ENCODE measurements around the gene TAF4B. TPM values are rescaled to one million over a fixed set of nuclear protein-coding genes. Genes with fewer than 3 reads are reported as not detected.
A peak's percentile ranks its signal among the peaks of the same experiment; 100 is the strongest.

Gene TAF4B
- total and polyA plus RNA-seq, 10 of the 15 experiments (the other 5 are each of a cell fraction or from before 2014, with no cell fraction given) = 2.3 to 15.0 (median 12.2) TPM

DNA sequence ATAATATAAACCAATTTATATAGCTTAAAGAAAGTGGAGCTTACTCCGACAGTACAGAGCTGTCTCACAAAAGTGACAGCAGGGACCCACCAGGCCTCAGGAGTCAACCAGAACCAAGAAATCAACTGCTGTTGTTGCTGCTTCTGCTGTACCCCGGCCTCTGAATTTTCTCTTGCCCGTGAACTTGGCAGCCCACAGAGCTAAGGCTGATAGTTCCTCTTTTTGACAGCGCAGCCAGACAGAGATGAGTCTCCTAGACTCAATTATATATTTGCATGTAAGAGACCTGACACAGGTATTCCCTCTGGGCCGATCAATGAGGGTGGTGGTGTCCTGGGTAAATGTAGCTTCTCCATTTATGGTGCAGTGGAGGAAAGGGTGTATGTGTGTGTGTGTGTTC, 212.7 kb downstream of the TAF4B start (continued):
- TF ChIP-seq, protein P1, sequence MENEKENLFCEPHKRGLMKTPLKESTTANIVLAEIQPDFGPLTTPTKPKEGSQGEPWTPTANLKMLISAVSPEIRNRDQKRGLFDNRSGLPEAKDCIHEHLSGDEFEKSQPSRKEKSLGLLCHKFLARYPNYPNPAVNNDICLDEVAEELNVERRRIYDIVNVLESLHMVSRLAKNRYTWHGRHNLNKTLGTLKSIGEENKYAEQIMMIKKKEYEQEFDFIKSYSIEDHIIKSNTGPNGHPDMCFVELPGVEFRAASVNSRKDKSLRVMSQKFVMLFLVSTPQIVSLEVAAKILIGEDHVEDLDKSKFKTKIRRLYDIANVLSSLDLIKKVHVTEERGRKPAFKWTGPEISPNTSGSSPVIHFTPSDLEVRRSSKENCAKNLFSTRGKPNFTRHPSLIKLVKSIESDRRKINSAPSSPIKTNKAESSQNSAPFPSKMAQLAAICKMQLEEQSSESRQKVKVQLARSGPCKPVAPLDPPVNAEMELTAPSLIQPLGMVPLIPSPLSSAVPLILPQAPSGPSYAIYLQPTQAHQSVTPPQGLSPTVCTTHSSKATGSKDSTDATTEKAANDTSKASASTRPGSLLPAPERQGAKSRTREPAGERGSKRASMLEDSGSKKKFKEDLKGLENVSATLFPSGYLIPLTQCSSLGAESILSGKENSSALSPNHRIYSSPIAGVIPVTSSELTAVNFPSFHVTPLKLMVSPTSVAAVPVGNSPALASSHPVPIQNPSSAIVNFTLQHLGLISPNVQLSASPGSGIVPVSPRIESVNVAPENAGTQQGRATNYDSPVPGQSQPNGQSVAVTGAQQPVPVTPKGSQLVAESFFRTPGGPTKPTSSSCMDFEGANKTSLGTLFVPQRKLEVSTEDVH (IDR thresholded peaks at IDR 0.05; ENCODE audit: low read depth, partially characterized antibody) = no peak
- peak in 1 of 2 experiments; percentile 45; a peak in 1 of 4 replicates for TF ChIP-seq BHLHE40 (IDR thresholded peaks at IDR 0.05; ENCODE audit: borderline replicate concordance in 1 of 2, low read depth in 2 of 2, low read length in 1 of 2)
- TF ChIP-seq CBFB (IDR thresholded peaks at IDR 0.05; ENCODE audit: low read depth) = no peak
- no peak for TF ChIP-seq GATAD2B (conservative IDR thresholded peaks at IDR 0.05; ENCODE audit: low read depth)
- no peak for TF ChIP-seq RCOR1 (conservative IDR thresholded peaks at IDR 0.05; ENCODE audit: low read depth, low read length)
- TF ChIP-seq RB1 (IDR thresholded peaks at IDR 0.05; ENCODE audit: borderline replicate concordance) = no peak
- no peak for TF ChIP-seq IRF4 (IDR thresholded peaks at IDR 0.05; ENCODE audit: low read depth, low read length)
- TF ChIP-seq, protein P2, sequence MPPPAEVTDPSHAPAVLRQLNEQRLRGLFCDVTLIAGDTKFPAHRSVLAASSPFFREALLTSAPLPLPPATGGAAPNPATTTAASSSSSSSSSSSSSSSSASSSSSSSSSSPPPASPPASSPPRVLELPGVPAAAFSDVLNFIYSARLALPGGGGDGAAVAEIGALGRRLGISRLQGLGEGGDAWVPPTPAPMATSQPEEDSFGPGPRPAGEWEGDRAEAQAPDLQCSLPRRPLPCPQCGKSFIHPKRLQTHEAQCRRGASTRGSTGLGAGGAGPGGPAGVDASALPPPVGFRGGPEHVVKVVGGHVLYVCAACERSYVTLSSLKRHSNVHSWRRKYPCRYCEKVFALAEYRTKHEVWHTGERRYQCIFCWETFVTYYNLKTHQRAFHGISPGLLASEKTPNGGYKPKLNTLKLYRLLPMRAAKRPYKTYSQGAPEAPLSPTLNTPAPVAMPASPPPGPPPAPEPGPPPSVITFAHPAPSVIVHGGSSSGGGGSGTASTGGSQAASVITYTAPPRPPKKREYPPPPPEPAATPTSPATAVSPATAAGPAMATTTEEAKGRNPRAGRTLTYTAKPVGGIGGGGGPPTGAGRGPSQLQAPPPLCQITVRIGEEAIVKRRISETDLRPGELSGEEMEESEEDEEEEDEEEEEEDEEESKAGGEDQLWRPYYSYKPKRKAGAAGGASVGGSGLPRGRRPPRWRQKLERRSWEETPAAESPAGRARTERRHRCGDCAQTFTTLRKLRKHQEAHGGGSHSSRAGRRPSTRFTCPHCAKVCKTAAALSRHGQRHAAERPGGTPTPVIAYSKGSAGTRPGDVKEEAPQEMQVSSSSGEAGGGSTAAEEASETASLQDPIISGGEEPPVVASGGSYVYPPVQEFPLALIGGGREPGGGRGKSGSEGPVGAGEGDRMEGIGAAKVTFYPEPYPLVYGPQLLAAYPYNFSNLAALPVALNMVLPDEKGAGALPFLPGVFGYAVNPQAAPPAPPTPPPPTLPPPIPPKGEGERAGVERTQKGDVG (CRISPR knock-in tag; IDR thresholded peaks at IDR 0.05) = no peak
- TF ChIP-seq, protein P3, sequence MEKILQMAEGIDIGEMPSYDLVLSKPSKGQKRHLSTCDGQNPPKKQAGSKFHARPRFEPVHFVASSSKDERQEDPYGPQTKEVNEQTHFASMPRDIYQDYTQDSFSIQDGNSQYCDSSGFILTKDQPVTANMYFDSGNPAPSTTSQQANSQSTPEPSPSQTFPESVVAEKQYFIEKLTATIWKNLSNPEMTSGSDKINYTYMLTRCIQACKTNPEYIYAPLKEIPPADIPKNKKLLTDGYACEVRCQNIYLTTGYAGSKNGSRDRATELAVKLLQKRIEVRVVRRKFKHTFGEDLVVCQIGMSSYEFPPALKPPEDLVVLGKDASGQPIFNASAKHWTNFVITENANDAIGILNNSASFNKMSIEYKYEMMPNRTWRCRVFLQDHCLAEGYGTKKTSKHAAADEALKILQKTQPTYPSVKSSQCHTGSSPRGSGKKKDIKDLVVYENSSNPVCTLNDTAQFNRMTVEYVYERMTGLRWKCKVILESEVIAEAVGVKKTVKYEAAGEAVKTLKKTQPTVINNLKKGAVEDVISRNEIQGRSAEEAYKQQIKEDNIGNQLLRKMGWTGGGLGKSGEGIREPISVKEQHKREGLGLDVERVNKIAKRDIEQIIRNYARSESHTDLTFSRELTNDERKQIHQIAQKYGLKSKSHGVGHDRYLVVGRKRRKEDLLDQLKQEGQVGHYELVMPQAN (conservative IDR thresholded peaks at IDR 0.05) = no peak
- TF ChIP-seq MTA3 (IDR thresholded peaks at IDR 0.05; ENCODE audit: borderline replicate concordance, low read length) = no peak
- TF ChIP-seq SREBF2 (IDR thresholded peaks at IDR 0.05; ENCODE audit: low read length) = no peak
- no peak for TF ChIP-seq KAT2A (conservative IDR thresholded peaks at IDR 0.05; ENCODE audit: control insufficient read depth, low read depth, low read length)
- TF ChIP-seq ESRRA (IDR thresholded peaks at IDR 0.05; ENCODE audit: low read length) = no peak
- TF ChIP-seq, protein P4, sequence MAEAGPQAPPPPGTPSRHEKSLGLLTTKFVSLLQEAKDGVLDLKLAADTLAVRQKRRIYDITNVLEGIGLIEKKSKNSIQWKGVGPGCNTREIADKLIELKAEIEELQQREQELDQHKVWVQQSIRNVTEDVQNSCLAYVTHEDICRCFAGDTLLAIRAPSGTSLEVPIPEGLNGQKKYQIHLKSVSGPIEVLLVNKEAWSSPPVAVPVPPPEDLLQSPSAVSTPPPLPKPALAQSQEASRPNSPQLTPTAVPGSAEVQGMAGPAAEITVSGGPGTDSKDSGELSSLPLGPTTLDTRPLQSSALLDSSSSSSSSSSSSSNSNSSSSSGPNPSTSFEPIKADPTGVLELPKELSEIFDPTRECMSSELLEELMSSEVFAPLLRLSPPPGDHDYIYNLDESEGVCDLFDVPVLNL (IDR thresholded peaks at IDR 0.05; ENCODE audit: low read depth, low read length) = no peak
- no peak for TF ChIP-seq SMARCA5 (IDR thresholded peaks at IDR 0.05)
- no peak for TF ChIP-seq KLF5 (IDR thresholded peaks at IDR 0.05; ENCODE audit: partially characterized antibody)
- TF ChIP-seq PAX8 (IDR thresholded peaks at IDR 0.05) = no peak
- TF ChIP-seq SMAD5 (IDR thresholded peaks at IDR 0.05; ENCODE audit: low read depth) = no peak
- TF ChIP-seq, protein P5, sequence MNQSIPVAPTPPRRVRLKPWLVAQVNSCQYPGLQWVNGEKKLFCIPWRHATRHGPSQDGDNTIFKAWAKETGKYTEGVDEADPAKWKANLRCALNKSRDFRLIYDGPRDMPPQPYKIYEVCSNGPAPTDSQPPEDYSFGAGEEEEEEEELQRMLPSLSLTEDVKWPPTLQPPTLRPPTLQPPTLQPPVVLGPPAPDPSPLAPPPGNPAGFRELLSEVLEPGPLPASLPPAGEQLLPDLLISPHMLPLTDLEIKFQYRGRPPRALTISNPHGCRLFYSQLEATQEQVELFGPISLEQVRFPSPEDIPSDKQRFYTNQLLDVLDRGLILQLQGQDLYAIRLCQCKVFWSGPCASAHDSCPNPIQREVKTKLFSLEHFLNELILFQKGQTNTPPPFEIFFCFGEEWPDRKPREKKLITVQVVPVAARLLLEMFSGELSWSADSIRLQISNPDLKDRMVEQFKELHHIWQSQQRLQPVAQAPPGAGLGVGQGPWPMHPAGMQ (IDR thresholded peaks at IDR 0.05; ENCODE audit: borderline replicate concordance) = no peak
- TF ChIP-seq TCF7 (IDR thresholded peaks at IDR 0.05; ENCODE audit: borderline replicate concordance) = no peak

Data from GM12878 (cell line).